Measurements from ENCODE around the gene PFKFB4. TPM values are rescaled to one million over a fixed set of nuclear protein-coding genes. Genes with fewer than 3 reads are reported as not detected.

The PFKFB4 gene
- total and polyA plus RNA-seq, 9 of the 15 experiments (the other 6 are each of a cell fraction or from before 2014, with no cell fraction given): 0.92 to 56.3 (median 13.5) TPM

GRCh38 chr3:48548729-48549705 lies 7.6 kb downstream of the PFKFB4 start:
- Histone ChIP-seq H3K4me1 (replicated peaks in 1 of 2; ENCODE audit: control insufficient read depth in 2 of 2, insufficient read depth in 2 of 2, low read length in 2 of 2) (peaks cover 7 to 11% of the 10 kb centered on the region in 2 experiments; a peak in 4 of 5 replicates), H4K20me1 (replicated peaks; ENCODE audit: control insufficient read depth, insufficient read depth, low read length) (peaks cover 1% of the 10 kb centered on the region; the same call in 1 of the 2 replicates), H3K9ac (ENCODE audit: insufficient read depth in 1 of 2, low read depth in 2 of 2, low read length in 2 of 2) (no peak overlapping the region; a peak in 1 of 4 replicates), H3K79me2 (ENCODE audit: control insufficient read depth, insufficient read depth, low read length) (peaks cover 27% of the 10 kb centered on the region), H3K9me3 (replicated peaks; ENCODE audit: control insufficient read depth, insufficient read depth, low read depth, low read length) (no peaks in the 10 kb centered on the region), H3K36me3 (ENCODE audit: control insufficient read depth, insufficient read depth, low read length) (peaks cover 68% of the 10 kb centered on the region; the same call in 2 of the 3 replicates), H3K27me3 (ENCODE audit: control insufficient read depth in 2 of 2, insufficient read depth in 2 of 2, low read length in 2 of 2) (no peaks in the 10 kb centered on the region), H3K27ac (ENCODE audit: extremely low read depth, low read depth, low read length) (no peak overlapping the region), H3K4me2 (ENCODE audit: insufficient read depth, low read length) (no peak overlapping the region), H3K9me1 (ENCODE audit: control insufficient read depth, insufficient read depth, low read length) (peaks cover 9% of the 10 kb centered on the region), H3K4me3 (no peak overlapping the region), H2AFZ (ENCODE audit: low read depth, low read length) (no peak overlapping the region)
- peak; percentile 73 for FAIRE-seq
- no TSS peak for BruUV-seq (replicated peaks)
- in situ Hi-C loops (cut with MboI): no loop called here
- DNase-seq (ENCODE audit: extremely low read depth in 1 of 4, low spot score in 3 of 4): peak; percentile 54 to 79 (median 63)
- peak; percentile 99 for ATAC-seq
- intact Hi-C loops (cut with micrococcal nuclease): loop anchor here (2.0 kb wide), 1 partner anchor 42 kb away; no protein-coding TSS in a partner anchor
- WGBS (ENCODE audit: insufficient coverage, low coverage, missing lambda C conversion rate): 66% methylated on average over 9 of the region's 10 CpGs
- ChIA-PET POLR2A (interaction anchor here (0.6 to 1.8 kb wide), 9 partner anchors 9 to 354 kb away, joined by 3 to 6 read pairs (median 3); partner anchors contain the start of genes CCDC51 and TMA7), CTCF (ENCODE audit: low intra/inter-chr PET ratio) (interaction anchor here (1.3 to 1.4 kb wide), 2 partner anchors 83 to 148 kb away, joined by 3 to 4 read pairs; a partner anchor contains a TSS)
- TF ChIP-seq REST (IDR thresholded peaks at IDR 0.05; ENCODE audit: borderline replicate concordance) (peak; percentile 76), REST (CRISPR knock-in tag; IDR thresholded peaks at IDR 0.05; ENCODE audit: low read depth) (no peak), IFI16 (CRISPR knock-in tag; IDR thresholded peaks at IDR 0.05) (no peak), ZNF134 (CRISPR knock-in tag; conservative IDR thresholded peaks at IDR 0.05) (no peak), SNIP1 (IDR thresholded peaks at IDR 0.05; ENCODE audit: low read depth) (no peak), ERF (CRISPR knock-in tag; IDR thresholded peaks at IDR 0.05) (no peak), MYC (IDR thresholded peaks at IDR 0.05; ENCODE audit: low read depth, low read length) (no peak), MYC (CRISPR knock-in tag; IDR thresholded peaks at IDR 0.05; ENCODE audit: borderline replicate concordance, low read depth) (no peak), HES1 (IDR thresholded peaks at IDR 0.05; ENCODE audit: low read depth) (no peak), FOXM1 (IDR thresholded peaks at IDR 0.05; ENCODE audit: low read depth) (no peak), FOXM1 (CRISPR knock-in tag; IDR thresholded peaks at IDR 0.05; ENCODE audit: low read depth) (no peak), PML (IDR thresholded peaks at IDR 0.05; ENCODE audit: low read length) (no peak)

All from K562 (cell line).